AG10803 (cell line): ENCODE data around the gene CCNYL1.

Experiments
- DNase-seq: peaks from one replicate; pipeline ENCODE4 v3.0.0; 2010; ENCODE audit warnings: low read depth
- H3K4me3 ChIP-seq: 2 replicates; pipeline ENCODE4 v1.5.1; 2011; ENCODE audit warnings: mild to moderate bottlenecking, low read length, control low read depth
- TF ChIP-seq, protein P1 (sequence below): conservative IDR thresholded peaks from 2 replicates; pipeline ENCODE4 v1.5.1; 2011; ENCODE audit warnings: mild to moderate bottlenecking, low read length, control low read depth, inconsistent platforms

Gene CCNYL1

DNA sequence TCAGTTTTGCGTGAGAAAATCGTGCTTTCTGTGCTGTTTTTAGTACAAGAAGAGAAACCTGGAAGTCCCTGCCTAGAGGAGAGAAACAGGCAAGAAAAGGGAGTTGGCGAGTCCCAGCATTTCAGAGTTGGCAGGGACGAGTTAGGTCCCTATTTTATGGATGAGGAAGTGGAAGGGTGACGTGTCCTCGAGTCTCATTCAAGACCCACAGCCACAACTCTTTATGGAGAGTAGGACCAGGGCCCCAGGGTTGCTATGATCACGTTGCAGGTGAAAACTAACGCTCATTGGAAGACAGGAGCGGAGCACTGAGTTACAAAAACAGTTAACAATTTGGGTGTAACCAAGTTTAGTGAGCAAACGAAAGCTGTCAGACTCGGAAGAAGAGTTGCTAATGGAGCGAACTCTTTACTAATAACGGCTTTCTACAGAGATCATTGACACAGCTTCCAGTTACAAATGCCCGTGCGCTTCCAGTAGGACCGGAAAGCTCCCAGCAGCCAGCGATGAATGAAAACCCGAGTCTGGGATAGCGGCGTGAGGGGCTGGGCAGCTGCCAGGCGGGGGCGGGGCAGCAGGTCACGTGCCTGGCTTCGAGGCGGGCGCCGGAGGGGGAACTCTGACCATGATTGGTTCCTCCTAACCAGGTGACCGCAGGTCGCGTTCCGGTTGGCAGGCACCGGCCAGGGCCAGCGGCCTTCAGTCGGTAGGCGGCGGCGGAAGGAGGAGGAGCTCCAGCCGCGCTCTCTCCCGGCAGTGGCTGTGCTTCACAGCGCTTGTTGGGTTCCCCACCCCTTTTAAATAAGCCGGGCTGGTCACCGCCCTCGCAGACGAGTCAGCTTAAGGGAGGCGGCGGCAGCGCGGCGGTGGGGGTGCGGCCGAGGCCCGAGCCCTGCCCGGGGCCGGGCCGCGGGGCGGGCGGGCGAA, at the start of gene CCNYL1:
TSS of gene CCNYL1 (plus strand) at position 827 of the 927 bp plus-strand sequence. CDS start 257 bp downstream, outside the sequence.
- TF ChIP-seq, protein P1, sequence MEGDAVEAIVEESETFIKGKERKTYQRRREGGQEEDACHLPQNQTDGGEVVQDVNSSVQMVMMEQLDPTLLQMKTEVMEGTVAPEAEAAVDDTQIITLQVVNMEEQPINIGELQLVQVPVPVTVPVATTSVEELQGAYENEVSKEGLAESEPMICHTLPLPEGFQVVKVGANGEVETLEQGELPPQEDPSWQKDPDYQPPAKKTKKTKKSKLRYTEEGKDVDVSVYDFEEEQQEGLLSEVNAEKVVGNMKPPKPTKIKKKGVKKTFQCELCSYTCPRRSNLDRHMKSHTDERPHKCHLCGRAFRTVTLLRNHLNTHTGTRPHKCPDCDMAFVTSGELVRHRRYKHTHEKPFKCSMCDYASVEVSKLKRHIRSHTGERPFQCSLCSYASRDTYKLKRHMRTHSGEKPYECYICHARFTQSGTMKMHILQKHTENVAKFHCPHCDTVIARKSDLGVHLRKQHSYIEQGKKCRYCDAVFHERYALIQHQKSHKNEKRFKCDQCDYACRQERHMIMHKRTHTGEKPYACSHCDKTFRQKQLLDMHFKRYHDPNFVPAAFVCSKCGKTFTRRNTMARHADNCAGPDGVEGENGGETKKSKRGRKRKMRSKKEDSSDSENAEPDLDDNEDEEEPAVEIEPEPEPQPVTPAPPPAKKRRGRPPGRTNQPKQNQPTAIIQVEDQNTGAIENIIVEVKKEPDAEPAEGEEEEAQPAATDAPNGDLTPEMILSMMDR, result peak; percentile 17; the same call in 1 of the 2 replicates
- DNase-seq, result peak; percentile 100
- peak within 1 kb of the TSS; percentile 83 for H3K4me3 ChIP-seq

DNA sequence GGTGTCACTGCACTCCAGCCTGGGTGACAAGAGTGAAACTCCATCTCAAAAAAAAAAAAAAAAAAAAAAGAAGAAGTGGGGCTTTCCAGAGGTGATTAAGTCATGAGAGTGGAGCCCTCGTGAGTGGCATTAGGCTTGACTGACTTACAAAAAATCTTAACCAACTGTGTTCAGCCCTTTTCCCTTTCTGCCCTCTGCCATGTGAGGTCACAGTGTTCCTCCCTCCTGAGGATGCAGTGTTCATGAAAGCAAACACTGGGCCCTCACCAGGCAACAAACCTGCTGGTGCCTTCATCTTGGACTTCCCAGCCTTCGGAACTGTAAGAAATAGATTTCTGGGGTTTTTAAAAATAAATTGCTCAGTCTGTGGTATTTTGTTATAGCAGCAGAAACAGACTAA, 49.2 kb upstream of the CCNYL1 start:
- H3K4me3 ChIP-seq, result no peak overlapping the region
- TF ChIP-seq, protein P1, result no peak
- no peak for DNase-seq

DNA sequence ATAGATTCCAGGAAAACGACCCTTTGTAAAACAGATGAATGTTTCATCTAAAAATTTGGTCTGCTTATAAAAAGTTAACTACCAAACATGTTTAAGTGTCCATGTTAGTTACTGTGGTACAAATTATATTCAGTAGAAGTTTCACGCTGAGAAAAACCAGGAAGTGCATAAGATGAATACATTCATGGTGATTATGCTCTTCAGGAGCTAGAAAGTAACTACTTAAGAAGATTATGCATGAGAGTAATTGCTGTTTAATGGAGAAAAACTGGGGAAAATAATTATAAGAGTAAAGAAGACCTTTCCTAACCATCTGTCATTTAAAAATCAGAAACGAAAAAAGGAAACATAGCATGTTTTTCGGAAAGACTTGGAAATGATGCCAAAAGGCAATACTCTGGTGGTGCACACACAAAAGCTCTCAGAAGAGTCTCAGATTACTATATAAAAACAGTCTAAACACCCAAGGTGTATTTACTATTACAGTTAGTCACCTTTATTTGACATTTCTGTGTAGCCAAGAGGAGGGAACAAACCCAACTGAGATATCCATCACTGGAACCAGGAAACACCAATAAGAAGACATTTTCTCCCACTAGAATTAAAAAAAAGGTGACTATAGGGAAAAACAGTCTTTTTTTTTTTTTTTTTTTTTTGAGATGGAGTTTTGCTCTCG, 47.4 kb upstream of the CCNYL1 start:
- no peak overlapping the region for H3K4me3 ChIP-seq
- TF ChIP-seq, protein P1, result no peak
- no peak for DNase-seq

DNA sequence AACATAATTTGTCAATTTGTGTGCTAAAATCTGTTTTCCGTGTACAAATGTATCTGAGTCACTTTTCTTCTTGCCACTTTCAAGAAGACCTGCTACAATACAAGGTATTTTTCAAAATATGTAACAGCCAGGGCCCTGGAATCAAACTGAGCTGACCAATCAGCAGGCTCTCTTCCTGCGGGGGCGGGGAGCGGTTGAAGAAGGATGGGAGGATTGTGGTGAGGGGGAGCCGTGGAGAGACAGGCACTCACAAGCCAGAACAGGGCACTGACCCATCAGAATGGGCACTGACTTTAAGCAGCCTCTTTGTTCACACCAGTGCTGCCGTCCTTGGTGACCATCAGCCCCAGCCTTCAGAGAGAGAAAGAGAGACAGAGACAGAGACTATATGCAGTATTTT, 40.6 kb upstream of the CCNYL1 start:
- no peak overlapping the region for H3K4me3 ChIP-seq
- DNase-seq, result no peak
- TF ChIP-seq, protein P1, result no peak

DNA sequence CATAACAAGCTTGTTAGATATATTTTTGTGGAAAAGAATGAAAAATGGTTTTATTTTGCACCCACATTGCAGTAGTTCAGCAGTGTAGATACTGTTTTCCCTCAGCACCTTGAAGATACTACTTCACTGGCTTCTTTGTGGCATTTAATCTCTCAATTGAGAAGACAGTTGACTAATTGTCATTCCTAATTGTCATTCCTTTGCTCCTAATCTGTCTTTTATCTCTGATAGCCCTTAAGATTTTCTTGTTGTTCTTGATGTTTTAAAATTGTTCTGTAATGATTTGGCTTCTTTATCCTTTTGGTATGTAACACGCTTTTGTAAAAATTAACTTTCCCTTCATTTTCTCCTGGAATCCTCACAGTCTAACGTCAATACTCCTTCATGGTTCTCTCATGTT, 38.0 kb upstream of the CCNYL1 start:
- DNase-seq, result no peak
- TF ChIP-seq, protein P1, result no peak
- no peak overlapping the region for H3K4me3 ChIP-seq

DNA sequence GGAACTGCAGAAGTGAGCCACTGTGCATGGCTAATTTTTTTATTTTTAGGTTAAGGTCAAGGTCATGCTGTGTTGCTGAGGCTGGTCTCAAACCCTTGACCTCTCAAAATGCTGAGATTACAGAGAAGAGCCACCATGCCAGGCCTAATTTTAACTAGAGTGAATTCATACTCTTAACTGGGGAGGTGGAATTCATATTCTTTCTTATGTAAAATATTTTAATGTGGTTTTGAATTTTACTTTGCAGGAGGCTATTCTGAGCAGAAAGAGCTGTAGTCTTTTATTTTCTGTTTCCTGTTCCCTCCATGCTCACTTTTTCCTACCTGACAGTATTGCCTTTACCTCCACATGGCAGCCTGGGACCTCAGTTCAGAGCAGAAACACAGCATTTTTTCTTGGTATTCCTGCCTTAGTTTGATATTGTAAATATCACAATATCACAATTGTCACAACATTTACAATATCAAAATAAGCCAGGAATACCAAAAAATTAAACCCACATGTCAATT, 37.1 kb upstream of the CCNYL1 start:
- no peak overlapping the region for H3K4me3 ChIP-seq
- TF ChIP-seq, protein P1, result no peak
- DNase-seq, result no peak
